ENCODE results near the gene FSHR.

GRCh38 chr2:48941908-48942307, 212.4 kb downstream of the FSHR start:
- TF ChIP-seq CTCF (IDR thresholded peaks at IDR 0.05; ENCODE audit: low read depth, low read length, missing input control): no peak
- TF ChIP-seq EGR1 (IDR thresholded peaks at IDR 0.05; ENCODE audit: low read depth in 2 of 2): no peak
- no peak for TF ChIP-seq REST (IDR thresholded peaks at IDR 0.05)
